ENCODE data around the gene NDUFS7.

The NDUFS7 gene

DNA sequence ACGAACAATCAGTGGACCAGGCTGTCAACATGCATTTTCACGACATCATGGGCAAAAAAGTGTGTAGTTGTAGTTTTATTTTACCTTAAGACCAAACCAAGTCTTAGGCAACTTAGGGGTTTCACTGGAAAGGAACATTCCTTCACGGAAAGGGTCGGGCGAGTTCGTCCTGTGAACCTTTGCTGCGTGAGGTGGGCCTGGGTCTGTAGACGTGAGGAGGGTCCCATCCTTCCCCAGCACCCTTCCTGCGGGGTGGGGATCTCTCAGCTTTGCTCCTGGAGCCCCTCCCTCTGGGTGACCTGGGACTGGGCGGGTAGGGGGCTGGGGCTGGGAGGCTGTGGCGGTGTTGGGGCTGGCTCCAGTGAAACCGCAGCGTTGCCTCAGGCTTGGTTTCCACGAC, 42.2 kb downstream of the NDUFS7 start:
- no peak for TF ChIP-seq SNAI2 (CRISPR knock-in tag; IDR thresholded peaks at IDR 0.05)
- no peak for TF ChIP-seq ESRRG (CRISPR knock-in tag; IDR thresholded peaks at IDR 0.05)
- TF ChIP-seq ZNF8 (CRISPR knock-in tag; IDR thresholded peaks at IDR 0.05): no peak
- no peak for TF ChIP-seq RARB (CRISPR knock-in tag; IDR thresholded peaks at IDR 0.05)
- no peak for TF ChIP-seq ZFP30 (CRISPR knock-in tag; IDR thresholded peaks at IDR 0.05)
- TF ChIP-seq ZNF70 (CRISPR knock-in tag; IDR thresholded peaks at IDR 0.05): no peak
- TF ChIP-seq, protein P1, sequence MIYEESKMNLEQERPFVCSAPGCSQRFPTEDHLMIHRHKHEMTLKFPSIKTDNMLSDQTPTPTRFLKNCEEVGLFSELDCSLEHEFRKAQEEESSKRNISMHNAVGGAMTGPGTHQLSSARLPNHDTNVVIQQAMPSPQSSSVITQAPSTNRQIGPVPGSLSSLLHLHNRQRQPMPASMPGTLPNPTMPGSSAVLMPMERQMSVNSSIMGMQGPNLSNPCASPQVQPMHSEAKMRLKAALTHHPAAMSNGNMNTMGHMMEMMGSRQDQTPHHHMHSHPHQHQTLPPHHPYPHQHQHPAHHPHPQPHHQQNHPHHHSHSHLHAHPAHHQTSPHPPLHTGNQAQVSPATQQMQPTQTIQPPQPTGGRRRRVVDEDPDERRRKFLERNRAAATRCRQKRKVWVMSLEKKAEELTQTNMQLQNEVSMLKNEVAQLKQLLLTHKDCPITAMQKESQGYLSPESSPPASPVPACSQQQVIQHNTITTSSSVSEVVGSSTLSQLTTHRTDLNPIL (CRISPR knock-in tag; IDR thresholded peaks at IDR 0.05; ENCODE audit: low read depth): no peak
- TF ChIP-seq, protein P2, sequence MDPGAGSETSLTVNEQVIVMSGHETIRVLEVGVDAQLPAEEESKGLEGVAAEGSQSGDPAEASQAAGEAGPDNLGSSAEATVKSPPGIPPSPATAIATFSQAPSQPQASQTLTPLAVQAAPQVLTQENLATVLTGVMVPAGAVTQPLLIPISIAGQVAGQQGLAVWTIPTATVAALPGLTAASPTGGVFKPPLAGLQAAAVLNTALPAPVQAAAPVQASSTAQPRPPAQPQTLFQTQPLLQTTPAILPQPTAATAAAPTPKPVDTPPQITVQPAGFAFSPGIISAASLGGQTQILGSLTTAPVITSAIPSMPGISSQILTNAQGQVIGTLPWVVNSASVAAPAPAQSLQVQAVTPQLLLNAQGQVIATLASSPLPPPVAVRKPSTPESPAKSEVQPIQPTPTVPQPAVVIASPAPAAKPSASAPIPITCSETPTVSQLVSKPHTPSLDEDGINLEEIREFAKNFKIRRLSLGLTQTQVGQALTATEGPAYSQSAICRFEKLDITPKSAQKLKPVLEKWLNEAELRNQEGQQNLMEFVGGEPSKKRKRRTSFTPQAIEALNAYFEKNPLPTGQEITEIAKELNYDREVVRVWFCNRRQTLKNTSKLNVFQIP (CRISPR knock-in tag; IDR thresholded peaks at IDR 0.05; ENCODE audit: borderline replicate concordance, low read depth): no peak
- TF ChIP-seq CSDC2 (CRISPR knock-in tag; IDR thresholded peaks at IDR 0.05): no peak
- TF ChIP-seq ZNF565 (CRISPR knock-in tag; conservative IDR thresholded peaks at IDR 0.05; ENCODE audit: low read depth): no peak
- no peak for TF ChIP-seq ISL1 (CRISPR knock-in tag; IDR thresholded peaks at IDR 0.05)
- TF ChIP-seq ZC3H10 (CRISPR knock-in tag; IDR thresholded peaks at IDR 0.05): no peak
- ATAC-seq: no peak

DNA sequence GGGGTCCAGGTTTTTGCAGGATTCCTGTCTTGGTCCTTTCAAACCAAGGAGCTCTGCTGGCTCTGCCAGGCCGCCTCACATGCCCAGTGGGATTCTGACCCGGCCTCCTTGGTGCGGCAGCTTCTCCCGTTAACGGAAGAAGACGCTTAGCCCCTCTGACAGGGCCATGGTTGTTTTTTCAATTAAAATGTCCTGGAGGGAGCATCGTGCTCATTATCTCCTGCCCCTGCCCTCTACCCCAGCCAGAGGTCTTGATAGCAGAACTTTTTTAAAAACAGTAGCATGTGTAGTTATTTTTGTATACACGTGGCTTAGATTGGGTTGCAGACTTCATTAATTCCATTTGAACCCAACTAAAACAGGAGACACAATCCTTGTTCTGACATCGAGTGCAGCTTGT, 43.0 kb downstream of the NDUFS7 start:
- no peak for ATAC-seq

DNA sequence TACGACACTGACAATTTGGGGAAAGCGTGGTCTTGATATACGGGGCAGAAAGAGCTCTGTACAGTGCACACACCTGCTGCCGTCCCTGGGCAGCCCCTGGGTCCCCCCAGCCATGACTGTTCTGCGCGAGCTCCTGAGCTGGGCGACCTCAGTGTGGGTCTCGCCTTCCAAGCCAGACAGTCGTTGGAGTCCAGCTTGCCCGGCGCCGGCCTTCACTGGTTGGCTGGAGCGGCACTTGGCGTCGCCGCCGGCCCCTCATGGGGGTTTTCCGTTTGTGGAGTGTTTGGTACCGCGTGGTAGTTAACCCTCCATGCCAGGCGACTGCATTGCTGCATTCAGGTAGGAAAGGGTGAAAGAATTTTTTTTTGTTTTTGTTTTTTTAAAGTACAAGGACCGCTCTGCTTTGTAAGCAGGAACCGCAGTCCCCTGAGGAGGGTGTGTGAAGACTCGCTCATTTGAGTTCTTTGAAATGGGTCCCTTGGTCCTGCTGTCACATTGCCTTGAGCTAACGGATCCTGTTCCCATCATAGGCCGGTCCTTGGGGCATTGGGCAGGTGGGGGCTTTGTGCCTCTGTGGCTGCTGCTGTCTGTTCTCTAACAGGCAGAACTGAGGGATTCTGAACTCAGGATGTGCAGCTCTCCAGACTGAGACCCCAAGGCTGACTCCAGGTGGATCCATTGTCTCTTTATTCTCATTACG, 43.7 kb downstream of the NDUFS7 start:
- no peak for ATAC-seq
- TF ChIP-seq ZC3H10 (CRISPR knock-in tag; IDR thresholded peaks at IDR 0.05): no peak
- TF ChIP-seq, protein P3, sequence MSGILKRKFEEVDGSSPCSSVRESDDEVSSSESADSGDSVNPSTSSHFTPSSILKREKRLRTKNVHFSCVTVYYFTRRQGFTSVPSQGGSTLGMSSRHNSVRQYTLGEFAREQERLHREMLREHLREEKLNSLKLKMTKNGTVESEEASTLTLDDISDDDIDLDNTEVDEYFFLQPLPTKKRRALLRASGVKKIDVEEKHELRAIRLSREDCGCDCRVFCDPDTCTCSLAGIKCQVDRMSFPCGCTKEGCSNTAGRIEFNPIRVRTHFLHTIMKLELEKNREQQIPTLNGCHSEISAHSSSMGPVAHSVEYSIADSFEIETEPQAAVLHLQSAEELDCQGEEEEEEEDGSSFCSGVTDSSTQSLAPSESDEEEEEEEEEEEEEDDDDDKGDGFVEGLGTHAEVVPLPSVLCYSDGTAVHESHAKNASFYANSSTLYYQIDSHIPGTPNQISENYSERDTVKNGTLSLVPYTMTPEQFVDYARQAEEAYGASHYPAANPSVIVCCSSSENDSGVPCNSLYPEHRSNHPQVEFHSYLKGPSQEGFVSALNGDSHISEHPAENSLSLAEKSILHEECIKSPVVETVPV (CRISPR knock-in tag; IDR thresholded peaks at IDR 0.05): no peak
- TF ChIP-seq CSDC2 (CRISPR knock-in tag; IDR thresholded peaks at IDR 0.05): no peak
- no peak for TF ChIP-seq ZFP30 (CRISPR knock-in tag; IDR thresholded peaks at IDR 0.05)
- no peak for TF ChIP-seq ZFP3 (CRISPR knock-in tag; IDR thresholded peaks at IDR 0.05)
- TF ChIP-seq GLIS3 (CRISPR knock-in tag; IDR thresholded peaks at IDR 0.05): no peak
- TF ChIP-seq, protein P2 (CRISPR knock-in tag; IDR thresholded peaks at IDR 0.05; ENCODE audit: borderline replicate concordance, low read depth): no peak
- TF ChIP-seq ZNF565 (CRISPR knock-in tag; conservative IDR thresholded peaks at IDR 0.05; ENCODE audit: low read depth): no peak
- no peak for TF ChIP-seq RARB (CRISPR knock-in tag; IDR thresholded peaks at IDR 0.05)
- TF ChIP-seq ZNF8 (CRISPR knock-in tag; IDR thresholded peaks at IDR 0.05): no peak
- TF ChIP-seq, protein P4, sequence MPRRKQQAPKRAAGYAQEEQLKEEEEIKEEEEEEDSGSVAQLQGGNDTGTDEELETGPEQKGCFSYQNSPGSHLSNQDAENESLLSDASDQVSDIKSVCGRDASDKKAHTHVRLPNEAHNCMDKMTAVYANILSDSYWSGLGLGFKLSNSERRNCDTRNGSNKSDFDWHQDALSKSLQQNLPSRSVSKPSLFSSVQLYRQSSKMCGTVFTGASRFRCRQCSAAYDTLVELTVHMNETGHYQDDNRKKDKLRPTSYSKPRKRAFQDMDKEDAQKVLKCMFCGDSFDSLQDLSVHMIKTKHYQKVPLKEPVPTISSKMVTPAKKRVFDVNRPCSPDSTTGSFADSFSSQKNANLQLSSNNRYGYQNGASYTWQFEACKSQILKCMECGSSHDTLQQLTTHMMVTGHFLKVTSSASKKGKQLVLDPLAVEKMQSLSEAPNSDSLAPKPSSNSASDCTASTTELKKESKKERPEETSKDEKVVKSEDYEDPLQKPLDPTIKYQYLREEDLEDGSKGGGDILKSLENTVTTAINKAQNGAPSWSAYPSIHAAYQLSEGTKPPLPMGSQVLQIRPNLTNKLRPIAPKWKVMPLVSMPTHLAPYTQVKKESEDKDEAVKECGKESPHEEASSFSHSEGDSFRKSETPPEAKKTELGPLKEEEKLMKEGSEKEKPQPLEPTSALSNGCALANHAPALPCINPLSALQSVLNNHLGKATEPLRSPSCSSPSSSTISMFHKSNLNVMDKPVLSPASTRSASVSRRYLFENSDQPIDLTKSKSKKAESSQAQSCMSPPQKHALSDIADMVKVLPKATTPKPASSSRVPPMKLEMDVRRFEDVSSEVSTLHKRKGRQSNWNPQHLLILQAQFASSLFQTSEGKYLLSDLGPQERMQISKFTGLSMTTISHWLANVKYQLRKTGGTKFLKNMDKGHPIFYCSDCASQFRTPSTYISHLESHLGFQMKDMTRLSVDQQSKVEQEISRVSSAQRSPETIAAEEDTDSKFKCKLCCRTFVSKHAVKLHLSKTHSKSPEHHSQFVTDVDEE (CRISPR knock-in tag; IDR thresholded peaks at IDR 0.05): no peak
- no peak for TF ChIP-seq ISL1 (CRISPR knock-in tag; IDR thresholded peaks at IDR 0.05)
- TF ChIP-seq, protein P5, sequence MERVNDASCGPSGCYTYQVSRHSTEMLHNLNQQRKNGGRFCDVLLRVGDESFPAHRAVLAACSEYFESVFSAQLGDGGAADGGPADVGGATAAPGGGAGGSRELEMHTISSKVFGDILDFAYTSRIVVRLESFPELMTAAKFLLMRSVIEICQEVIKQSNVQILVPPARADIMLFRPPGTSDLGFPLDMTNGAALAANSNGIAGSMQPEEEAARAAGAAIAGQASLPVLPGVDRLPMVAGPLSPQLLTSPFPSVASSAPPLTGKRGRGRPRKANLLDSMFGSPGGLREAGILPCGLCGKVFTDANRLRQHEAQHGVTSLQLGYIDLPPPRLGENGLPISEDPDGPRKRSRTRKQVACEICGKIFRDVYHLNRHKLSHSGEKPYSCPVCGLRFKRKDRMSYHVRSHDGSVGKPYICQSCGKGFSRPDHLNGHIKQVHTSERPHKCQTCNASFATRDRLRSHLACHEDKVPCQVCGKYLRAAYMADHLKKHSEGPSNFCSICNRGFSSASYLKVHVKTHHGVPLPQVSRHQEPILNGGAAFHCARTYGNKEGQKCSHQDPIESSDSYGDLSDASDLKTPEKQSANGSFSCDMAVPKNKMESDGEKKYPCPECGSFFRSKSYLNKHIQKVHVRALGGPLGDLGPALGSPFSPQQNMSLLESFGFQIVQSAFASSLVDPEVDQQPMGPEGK (CRISPR knock-in tag; IDR thresholded peaks at IDR 0.05; ENCODE audit: borderline replicate concordance): no peak
- no peak for TF ChIP-seq BACH2 (CRISPR knock-in tag; IDR thresholded peaks at IDR 0.05; ENCODE audit: borderline replicate concordance)
- no peak for TF ChIP-seq SNAI2 (CRISPR knock-in tag; IDR thresholded peaks at IDR 0.05)
- no peak for TF ChIP-seq ZNF70 (CRISPR knock-in tag; IDR thresholded peaks at IDR 0.05)

More for the DNA sequence above, 43.0 kb downstream of the NDUFS7 start:
- TF ChIP-seq, protein P2 (CRISPR knock-in tag; IDR thresholded peaks at IDR 0.05; ENCODE audit: borderline replicate concordance, low read depth): no peak
- no peak for TF ChIP-seq ZNF8 (CRISPR knock-in tag; IDR thresholded peaks at IDR 0.05)
- no peak for TF ChIP-seq ZFP3 (CRISPR knock-in tag; IDR thresholded peaks at IDR 0.05)
- TF ChIP-seq, protein P5 (CRISPR knock-in tag; IDR thresholded peaks at IDR 0.05; ENCODE audit: borderline replicate concordance): no peak
- no peak for TF ChIP-seq CSDC2 (CRISPR knock-in tag; IDR thresholded peaks at IDR 0.05)
- no peak for TF ChIP-seq ZNF70 (CRISPR knock-in tag; IDR thresholded peaks at IDR 0.05)
